Neural progenitor cell (in vitro differentiated cells): ENCODE measurements around the gene CXCR3. TPM values are rescaled to one million over a fixed set of nuclear protein-coding genes. Genes with fewer than 3 reads are reported as not detected.

Experiments
- DNase-seq: peaks from one replicate; pipeline ENCODE4 v3.0.0-alpha.2; 2016; ENCODE audit warnings: low spot score
- H2AFZ ChIP-seq: fragments of 200-600 bp; sonication (generic); replicated peaks from 2 replicates; pipeline ENCODE4 v1.6.1; 2016; ENCODE audit warnings: antibody characterized with exemption
- H3F3A ChIP-seq: fragments of 200-600 bp; sonication (generic); 2 replicates; pipeline ENCODE4 v1.6.1; 2016; ENCODE audit warnings: antibody characterized with exemption, low read depth
- H3K27ac ChIP-seq: fragments of 200-600 bp; sonication (generic); 2 replicates; pipeline ENCODE4 v1.5.1; 2016; ENCODE audit warnings: mild to moderate bottlenecking
- H3K27me3 ChIP-seq: fragments of 200-600 bp; sonication (generic); 2 replicates; pipeline ENCODE4 v1.6.1; 2016; ENCODE audit warnings: mild to moderate bottlenecking, moderate library complexity
- H3K36me3 ChIP-seq: fragments of 200-600 bp; sonication (generic); 2 replicates; pipeline ENCODE4 v1.5.1; 2016
- H3K4me1 ChIP-seq: fragments of 200-600 bp; sonication (generic); 2 replicates; pipeline ENCODE4 v1.6.1; 2016; ENCODE audit warnings: mixed run types
- H3K4me2 ChIP-seq: fragments of 200-600 bp; sonication (generic); 2 replicates; pipeline ENCODE4 v1.6.1; 2016
- H3K4me3 ChIP-seq: fragments of 200-600 bp; sonication (generic); 2 replicates; pipeline ENCODE4 v1.5.1; 2016
- H3K79me2 ChIP-seq: fragments of 200-600 bp; sonication (generic); 2 replicates; pipeline ENCODE4 v1.6.1; 2016; ENCODE audit warnings: low read depth
- H3K9ac ChIP-seq: fragments of 200-600 bp; sonication (generic); 2 replicates; pipeline ENCODE4 v1.6.1; 2016
- H3K9me3 ChIP-seq: fragments of 200-600 bp; sonication (generic); 2 replicates; pipeline ENCODE4 v1.5.1; 2016; ENCODE audit warnings: low read depth
- H4K20me1 ChIP-seq: fragments of 200-600 bp; sonication (generic); 2 replicates; pipeline ENCODE4 v1.6.1; 2016; ENCODE audit warnings: low read depth
- H3K27ac Mint-ChIP-seq: 3 replicates; pipeline ENCODE4 v1.8.0; 2021; ENCODE audit warnings: mixed read lengths
- H3K27me3 Mint-ChIP-seq: 2 replicates; pipeline ENCODE4 v1.8.0; 2022; ENCODE audit warnings: low read depth, mild to moderate bottlenecking, inconsistent platforms, moderate library complexity, mixed read lengths; ENCODE audit not compliant: insufficient read depth
- H3K36me3 Mint-ChIP-seq: 3 replicates; pipeline ENCODE4 v1.8.0; 2021; ENCODE audit warnings: mixed read lengths
- H3K4me1 Mint-ChIP-seq: 3 replicates; pipeline ENCODE4 v1.8.0; 2021; ENCODE audit warnings: mixed read lengths
- H3K4me3 Mint-ChIP-seq: 3 replicates; pipeline ENCODE4 v1.8.0; 2021; ENCODE audit warnings: mild to moderate bottlenecking, moderate library complexity, mixed read lengths
- H3K9me3 Mint-ChIP-seq: 3 replicates; pipeline ENCODE4 v1.8.0; 2020; ENCODE audit warnings: mixed read lengths
- CTCF ChIP-seq: fragments of 200-600 bp; sonication (generic); IDR thresholded peaks from 2 replicates; pipeline ENCODE4 v1.5.1; 2017; ENCODE audit warnings: antibody characterized with exemption, mild to moderate bottlenecking
- EZH2 ChIP-seq: fragments of 200-600 bp; sonication (generic); IDR thresholded peaks from 2 replicates; pipeline ENCODE4 v1.6.1; 2017; ENCODE audit warnings: antibody characterized with exemption, mild to moderate bottlenecking, moderate library complexity
- EZH2phosphoT487 ChIP-seq: fragments of 200-600 bp; sonication (generic); IDR thresholded peaks from 2 replicates; pipeline ENCODE4 v1.6.1; 2017; ENCODE audit warnings: antibody characterized with exemption
- total RNA-seq: library from RNA; depleted of rRNA; stranded (reverse); fragments of >200 nt; gene quantifications from 2 replicates; pipeline ENCODE4 v1.2.3, GENCODE V29; 2015; ENCODE audit warnings: low replicate concordance

CXCR3 gene
- total RNA-seq, 1 donor from 2014 or later = not detected

GRCh38 chrX:71627588-71628404, 9.5 kb upstream of the CXCR3 start:
- H3K27ac ChIP-seq = no peak overlapping the region
- H3K79me2 ChIP-seq = no peaks in the 10 kb centered on the region
- no peak for DNase-seq
- no peaks in the 10 kb centered on the region for H3K9me3 ChIP-seq
- no peak overlapping the region for H3K9ac ChIP-seq
- H3K27me3 ChIP-seq = no peaks in the 10 kb centered on the region
- H3K4me3 ChIP-seq = no peak overlapping the region
- no peak for TF ChIP-seq EZH2
- no peak for TF ChIP-seq CTCF
- no peak for TF ChIP-seq EZH2phosphoT487
- Mint-ChIP-seq H3K9me3 (peaks cover 6% of the 10 kb centered on the region), H3K4me1 (no peaks in the 10 kb centered on the region), H3K27ac (no peak overlapping the region), H3K27me3 (peaks cover 9% of the 10 kb centered on the region), H3K36me3 (no peaks in the 10 kb centered on the region), H3K4me3 (no peak overlapping the region)
- no peaks in the 10 kb centered on the region for H3K4me1 ChIP-seq
- H4K20me1 ChIP-seq = no peaks in the 10 kb centered on the region
- no peaks in the 10 kb centered on the region for H3F3A ChIP-seq
- no peak overlapping the region for H3K4me2 ChIP-seq
- no peak overlapping the region for H2AFZ ChIP-seq
- H3K36me3 ChIP-seq = no peaks in the 10 kb centered on the region

GRCh38 chrX:71626576-71626975, 8.3 kb upstream of the CXCR3 start:
- H3K27me3 Mint-ChIP-seq = peaks cover 7% of the 10 kb centered on the region
- Histone ChIP-seq H2AFZ (no peak overlapping the region), H4K20me1 (no peaks in the 10 kb centered on the region), H3K4me2 (no peak overlapping the region), H3K27me3 (no peaks in the 10 kb centered on the region), H3K79me2 (no peaks in the 10 kb centered on the region), H3F3A (no peaks in the 10 kb centered on the region), H3K9ac (no peak overlapping the region), H3K4me1 (no peaks in the 10 kb centered on the region), H3K4me3 (no peak overlapping the region), H3K27ac (no peak overlapping the region), H3K9me3 (no peaks in the 10 kb centered on the region), H3K36me3 (no peaks in the 10 kb centered on the region)
- no peak overlapping the region for H3K4me3 Mint-ChIP-seq
- no peaks in the 10 kb centered on the region for H3K36me3 Mint-ChIP-seq
- TF ChIP-seq EZH2 = no peak
- TF ChIP-seq EZH2phosphoT487 = no peak
- TF ChIP-seq CTCF = no peak
- no peaks in the 10 kb centered on the region for H3K4me1 Mint-ChIP-seq
- H3K27ac Mint-ChIP-seq = no peak overlapping the region
- H3K9me3 Mint-ChIP-seq = peaks cover 2% of the 10 kb centered on the region
- DNase-seq = no peak

GRCh38 chrX:71625471-71625870, 7.2 kb upstream of the CXCR3 start:
- H3K4me3 Mint-ChIP-seq = no peak overlapping the region
- H3K27me3 ChIP-seq = no peaks in the 10 kb centered on the region
- peaks cover 7% of the 10 kb centered on the region for H3K27me3 Mint-ChIP-seq
- H2AFZ ChIP-seq = no peak overlapping the region
- H3K27ac Mint-ChIP-seq = no peak overlapping the region
- H3F3A ChIP-seq = no peaks in the 10 kb centered on the region
- no peaks in the 10 kb centered on the region for H4K20me1 ChIP-seq
- no peaks in the 10 kb centered on the region for H3K36me3 Mint-ChIP-seq
- no peaks in the 10 kb centered on the region for H3K79me2 ChIP-seq
- H3K27ac ChIP-seq = no peak overlapping the region
- no peaks in the 10 kb centered on the region for H3K9me3 ChIP-seq
- H3K4me2 ChIP-seq = no peak overlapping the region
- H3K9me3 Mint-ChIP-seq = peaks cover 5% of the 10 kb centered on the region
- H3K4me1 ChIP-seq = no peaks in the 10 kb centered on the region
- H3K36me3 ChIP-seq = no peaks in the 10 kb centered on the region
- DNase-seq = no peak
- no peaks in the 10 kb centered on the region for H3K4me1 Mint-ChIP-seq
- no peak for TF ChIP-seq EZH2
- no peak for TF ChIP-seq CTCF
- TF ChIP-seq EZH2phosphoT487 = no peak
- no peak overlapping the region for H3K4me3 ChIP-seq
- no peak overlapping the region for H3K9ac ChIP-seq
